Tibial nerve (tissue), 3 donors: ENCODE data around the gene PRPS1.

Experiments used
- POLR2A ChIP-seq, 2 donors: fragments of 450-650 bp; IDR thresholded peaks; one replicate each; pipeline ENCODE4 v1.6.1; 2017; ENCODE audit warnings: antibody characterized with exemption in 2 of 2, mild to moderate bottlenecking in 2 of 2, moderate library complexity in 2 of 2
- TF ChIP-seq, protein P1 (sequence below), 5 experiments: fragments of 200-600 bp in 3 of 5; fragments of 450-650 bp in 2 of 5; sonication (generic) in 3 of 5; IDR thresholded peaks; one replicate each; pipeline ENCODE4 v1.5.1; 2016 to 2019; ENCODE audit warnings: antibody characterized with exemption in 5 of 5, mild to moderate bottlenecking in 3 of 5, moderate library complexity in 2 of 5

DNA sequence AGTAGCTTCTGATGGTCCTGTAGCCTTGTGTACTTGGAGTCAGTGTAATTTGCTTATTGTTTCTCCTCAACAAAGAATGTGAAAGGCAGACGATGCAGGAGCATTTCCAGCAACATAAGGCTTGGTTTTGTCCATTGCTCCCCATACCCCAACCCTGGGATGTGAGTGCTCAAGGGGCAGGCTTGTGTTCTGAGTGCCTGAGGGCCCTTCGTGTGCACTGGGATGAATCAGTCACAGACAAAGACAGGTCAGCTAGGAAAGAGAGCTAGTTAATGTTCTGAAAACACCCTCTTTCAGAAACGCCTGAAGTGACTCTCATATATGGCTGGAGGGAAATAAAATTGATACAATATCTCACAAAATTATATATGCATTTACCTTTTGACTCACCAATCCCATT is 59.1 kb downstream of the PRPS1 start:
- TF ChIP-seq, protein P1, sequence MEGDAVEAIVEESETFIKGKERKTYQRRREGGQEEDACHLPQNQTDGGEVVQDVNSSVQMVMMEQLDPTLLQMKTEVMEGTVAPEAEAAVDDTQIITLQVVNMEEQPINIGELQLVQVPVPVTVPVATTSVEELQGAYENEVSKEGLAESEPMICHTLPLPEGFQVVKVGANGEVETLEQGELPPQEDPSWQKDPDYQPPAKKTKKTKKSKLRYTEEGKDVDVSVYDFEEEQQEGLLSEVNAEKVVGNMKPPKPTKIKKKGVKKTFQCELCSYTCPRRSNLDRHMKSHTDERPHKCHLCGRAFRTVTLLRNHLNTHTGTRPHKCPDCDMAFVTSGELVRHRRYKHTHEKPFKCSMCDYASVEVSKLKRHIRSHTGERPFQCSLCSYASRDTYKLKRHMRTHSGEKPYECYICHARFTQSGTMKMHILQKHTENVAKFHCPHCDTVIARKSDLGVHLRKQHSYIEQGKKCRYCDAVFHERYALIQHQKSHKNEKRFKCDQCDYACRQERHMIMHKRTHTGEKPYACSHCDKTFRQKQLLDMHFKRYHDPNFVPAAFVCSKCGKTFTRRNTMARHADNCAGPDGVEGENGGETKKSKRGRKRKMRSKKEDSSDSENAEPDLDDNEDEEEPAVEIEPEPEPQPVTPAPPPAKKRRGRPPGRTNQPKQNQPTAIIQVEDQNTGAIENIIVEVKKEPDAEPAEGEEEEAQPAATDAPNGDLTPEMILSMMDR (IDR thresholded peaks at IDR 0.05): no peak
- no peak for TF ChIP-seq POLR2A (IDR thresholded peaks at IDR 0.05)
